Activated naive CD8-positive, alpha-beta T cell treated with anti-CD3 and anti-CD28 coated beads for 36 hours (primary cell): ENCODE data around the gene BARX2. TPM values are rescaled to one million over a fixed set of nuclear protein-coding genes. Genes with fewer than 3 reads are reported as not detected.

Experiments used
- DNase-seq: peaks from one replicate; pipeline ENCODE4 v3.0.0; 2021
- H3K27ac Mint-ChIP-seq: one replicate; pipeline ENCODE4 v1.8.0; 2022; ENCODE audit warnings: mild to moderate bottlenecking, moderate library complexity, mixed read lengths
- H3K27me3 Mint-ChIP-seq: one replicate; pipeline ENCODE4 v1.8.0; 2022; ENCODE audit warnings: mild to moderate bottlenecking, mixed read lengths
- H3K36me3 Mint-ChIP-seq: one replicate; pipeline ENCODE4 v1.8.0; 2021; ENCODE audit warnings: mild to moderate bottlenecking, mixed read lengths
- H3K4me1 Mint-ChIP-seq: one replicate; pipeline ENCODE4 v1.8.0; 2021; ENCODE audit warnings: mixed read lengths
- H3K4me3 Mint-ChIP-seq: one replicate; pipeline ENCODE4 v1.8.0; 2022; ENCODE audit warnings: mild to moderate bottlenecking, moderate library complexity, mixed read lengths
- H3K9me3 Mint-ChIP-seq: one replicate; pipeline ENCODE4 v1.8.0; 2022; ENCODE audit warnings: mixed read lengths
- total RNA-seq, 2 experiments: library from RNA; stranded (reverse); gene quantifications; one replicate each; pipeline ENCODE4 v1.2.3, GENCODE V29; 2021

The BARX2 gene
- total RNA-seq, 2 experiments from 2014 or later = 0.12 TPM; not detected in 1

GRCh38 chr11:129366737-129367597, 8.7 kb upstream of the BARX2 start:
- H3K9me3 Mint-ChIP-seq = no peaks in the 10 kb centered on the region
- H3K4me3 Mint-ChIP-seq = no peak overlapping the region
- no peaks in the 10 kb centered on the region for H3K36me3 Mint-ChIP-seq
- no peaks in the 10 kb centered on the region for H3K4me1 Mint-ChIP-seq
- no peak overlapping the region for H3K27ac Mint-ChIP-seq
- DNase-seq = no peak
- H3K27me3 Mint-ChIP-seq = peaks cover 54% of the 10 kb centered on the region

GRCh38 chr11:129368889-129369672, 6.6 kb upstream of the BARX2 start:
- no peak for DNase-seq
- no peaks in the 10 kb centered on the region for H3K9me3 Mint-ChIP-seq
- H3K27me3 Mint-ChIP-seq = peaks cover 73% of the 10 kb centered on the region
- H3K4me1 Mint-ChIP-seq = peaks cover 7% of the 10 kb centered on the region
- no peaks in the 10 kb centered on the region for H3K36me3 Mint-ChIP-seq
- H3K4me3 Mint-ChIP-seq = no peak overlapping the region
- H3K27ac Mint-ChIP-seq = no peak overlapping the region

GRCh38 chr11:129370715-129371114, 4.9 kb upstream of the BARX2 start:
- Mint-ChIP-seq H3K27ac (no peak overlapping the region), H3K9me3 (no peaks in the 10 kb centered on the region), H3K4me3 (no peak overlapping the region), H3K36me3 (no peaks in the 10 kb centered on the region), H3K4me1 (peaks cover 12% of the 10 kb centered on the region), H3K27me3 (peaks cover 83% of the 10 kb centered on the region)
- no peak for DNase-seq

GRCh38 chr11:129372609-129373488, 2.8 kb upstream of the BARX2 start:
- Mint-ChIP-seq H3K27ac (no peak overlapping the region), H3K36me3 (no peaks in the 10 kb centered on the region), H3K27me3 (peaks cover 87% of the 10 kb centered on the region), H3K4me1 (peaks cover 20% of the 10 kb centered on the region), H3K9me3 (no peaks in the 10 kb centered on the region), H3K4me3 (peak overlapping the region; percentile 32)
- DNase-seq = peak; percentile 12

GRCh38 chr11:129373489-129373953, 2.1 kb upstream of the BARX2 start:
- peaks cover 94% of the 10 kb centered on the region for H3K27me3 Mint-ChIP-seq
- H3K27ac Mint-ChIP-seq = no peak overlapping the region
- H3K9me3 Mint-ChIP-seq = no peaks in the 10 kb centered on the region
- no peaks in the 10 kb centered on the region for H3K36me3 Mint-ChIP-seq
- peaks cover 20% of the 10 kb centered on the region for H3K4me1 Mint-ChIP-seq
- DNase-seq = no peak
- H3K4me3 Mint-ChIP-seq = peak overlapping the region; percentile 57

GRCh38 chr11:129374081-129374992, 1.3 kb upstream of the BARX2 start:
- no peak overlapping the region for H3K27ac Mint-ChIP-seq
- peak overlapping the region; percentile 57 for H3K4me3 Mint-ChIP-seq
- H3K27me3 Mint-ChIP-seq = peaks cover 94% of the 10 kb centered on the region
- no peaks in the 10 kb centered on the region for H3K9me3 Mint-ChIP-seq
- H3K4me1 Mint-ChIP-seq = peaks cover 20% of the 10 kb centered on the region
- no peaks in the 10 kb centered on the region for H3K36me3 Mint-ChIP-seq
- DNase-seq = peak; percentile 9

- Mint-ChIP-seq H3K4me3 (peak overlapping the region; percentile 57), H3K9me3 (no peaks in the 10 kb centered on the region)
Observed at GRCh38 chr11:129374993-129375750, 476 bp upstream of the BARX2 start.

GRCh38 chr11:129376658-129377341, 1.2 kb downstream of the BARX2 start:
- no peak overlapping the region for H3K27ac Mint-ChIP-seq
- H3K27me3 Mint-ChIP-seq = peaks cover 86% of the 10 kb centered on the region
- peak overlapping the region; percentile 19 for H3K4me3 Mint-ChIP-seq
- no peaks in the 10 kb centered on the region for H3K9me3 Mint-ChIP-seq
- no peaks in the 10 kb centered on the region for H3K36me3 Mint-ChIP-seq
- H3K4me1 Mint-ChIP-seq = peaks cover 20% of the 10 kb centered on the region
- no peak for DNase-seq

More at GRCh38 chr11:129374993-129375750, 476 bp upstream of the BARX2 start:
- Mint-ChIP-seq H3K36me3 (no peaks in the 10 kb centered on the region), H3K4me1 (peaks cover 20% of the 10 kb centered on the region), H3K27me3 (peaks cover 93% of the 10 kb centered on the region), H3K27ac (no peak overlapping the region)
- peak; percentile 23 for DNase-seq

GRCh38 chr11:129377739-129378138, 2.1 kb downstream of the BARX2 start:
- no peaks in the 10 kb centered on the region for H3K36me3 Mint-ChIP-seq
- DNase-seq = no peak
- H3K9me3 Mint-ChIP-seq = no peaks in the 10 kb centered on the region
- H3K4me1 Mint-ChIP-seq = peaks cover 17% of the 10 kb centered on the region
- H3K4me3 Mint-ChIP-seq = no peak overlapping the region
- H3K27ac Mint-ChIP-seq = peak overlapping the region; percentile 42
- peaks cover 76% of the 10 kb centered on the region for H3K27me3 Mint-ChIP-seq

- Mint-ChIP-seq H3K9me3 (no peaks in the 10 kb centered on the region), H3K27me3 (peaks cover 63% of the 10 kb centered on the region)
- DNase-seq = no peak
Observed at GRCh38 chr11:129380413-129380812, 4.8 kb downstream of the BARX2 start.

GRCh38 chr11:129382583-129382982, 6.9 kb downstream of the BARX2 start:
- no peak overlapping the region for H3K27ac Mint-ChIP-seq
- H3K4me3 Mint-ChIP-seq = no peak overlapping the region
- H3K4me1 Mint-ChIP-seq = no peaks in the 10 kb centered on the region
- no peak for DNase-seq
- peaks cover 53% of the 10 kb centered on the region for H3K27me3 Mint-ChIP-seq
- no peaks in the 10 kb centered on the region for H3K36me3 Mint-ChIP-seq
- H3K9me3 Mint-ChIP-seq = no peaks in the 10 kb centered on the region

More at GRCh38 chr11:129380413-129380812, 4.8 kb downstream of the BARX2 start:
- Mint-ChIP-seq H3K27ac (no peak overlapping the region), H3K36me3 (no peaks in the 10 kb centered on the region), H3K4me1 (peaks cover 7% of the 10 kb centered on the region), H3K4me3 (no peak overlapping the region)

- no peaks in the 10 kb centered on the region for H3K36me3 Mint-ChIP-seq
- no peak for DNase-seq
- peaks cover 51% of the 10 kb centered on the region for H3K27me3 Mint-ChIP-seq
- H3K4me1 Mint-ChIP-seq = no peaks in the 10 kb centered on the region
- no peaks in the 10 kb centered on the region for H3K9me3 Mint-ChIP-seq
- no peak overlapping the region for H3K27ac Mint-ChIP-seq
- no peak overlapping the region for H3K4me3 Mint-ChIP-seq
Observed at GRCh38 chr11:129383060-129383459, 7.4 kb downstream of the BARX2 start.

- DNase-seq = no peak
- no peak overlapping the region for H3K4me3 Mint-ChIP-seq
- H3K27me3 Mint-ChIP-seq = peaks cover 50% of the 10 kb centered on the region
- no peaks in the 10 kb centered on the region for H3K4me1 Mint-ChIP-seq
- no peak overlapping the region for H3K27ac Mint-ChIP-seq
- H3K9me3 Mint-ChIP-seq = no peaks in the 10 kb centered on the region
- no peaks in the 10 kb centered on the region for H3K36me3 Mint-ChIP-seq
Observed at GRCh38 chr11:129383502-129383901, 7.9 kb downstream of the BARX2 start.
